Stimulated activated CD4-positive, alpha-beta T cell treated with anti-CD3 and anti-CD28 coated beads, Interleukin-4, amount 100 ng/mL, for 1 hour (primary cell): ENCODE data around the gene ANAPC4.

Experiments used
- DNase-seq: peaks from one replicate; pipeline ENCODE4 v3.0.0-alpha.2; 2020

ANAPC4 gene

DNA sequence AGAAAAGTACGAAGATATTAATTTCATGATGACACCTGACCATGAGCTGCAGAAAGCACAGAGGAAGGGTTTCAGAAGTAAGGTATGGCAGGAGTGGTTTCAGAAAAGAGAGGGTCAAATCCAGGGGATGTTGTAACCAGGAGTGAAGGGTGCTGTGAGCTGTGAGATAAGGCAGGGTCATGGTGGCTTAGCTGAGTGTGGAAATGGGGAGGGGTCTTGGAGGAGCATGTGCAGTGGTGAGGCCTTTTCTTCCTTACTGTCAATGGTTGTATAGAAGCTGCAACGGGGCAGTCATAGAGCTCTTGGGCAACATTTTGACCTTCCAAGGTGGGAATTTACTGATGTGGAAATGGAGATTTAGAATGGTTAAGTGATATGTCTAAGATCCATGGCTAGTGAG is 2.5 kb downstream of the ANAPC4 start:
- DNase-seq: no peak

DNA sequence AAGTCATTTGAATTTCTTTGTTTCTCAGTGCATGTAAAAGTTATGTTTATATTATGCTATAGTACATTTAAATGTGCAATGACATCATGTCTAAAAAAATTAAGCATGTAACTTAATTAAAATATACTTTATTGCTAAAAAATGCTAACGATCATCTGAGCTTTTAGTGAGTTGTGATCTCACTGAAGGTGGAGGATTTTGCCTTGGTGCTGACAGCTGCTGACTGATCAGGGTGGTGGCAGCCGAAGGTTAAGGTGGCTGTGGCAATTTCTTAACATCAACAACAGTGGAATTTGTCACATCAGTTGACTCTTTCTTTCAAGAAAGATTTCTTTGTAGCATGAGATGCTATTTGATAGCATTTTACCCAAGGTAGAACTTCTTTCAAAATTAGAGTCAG is 6.6 kb downstream of the ANAPC4 start:
- no peak for DNase-seq

DNA sequence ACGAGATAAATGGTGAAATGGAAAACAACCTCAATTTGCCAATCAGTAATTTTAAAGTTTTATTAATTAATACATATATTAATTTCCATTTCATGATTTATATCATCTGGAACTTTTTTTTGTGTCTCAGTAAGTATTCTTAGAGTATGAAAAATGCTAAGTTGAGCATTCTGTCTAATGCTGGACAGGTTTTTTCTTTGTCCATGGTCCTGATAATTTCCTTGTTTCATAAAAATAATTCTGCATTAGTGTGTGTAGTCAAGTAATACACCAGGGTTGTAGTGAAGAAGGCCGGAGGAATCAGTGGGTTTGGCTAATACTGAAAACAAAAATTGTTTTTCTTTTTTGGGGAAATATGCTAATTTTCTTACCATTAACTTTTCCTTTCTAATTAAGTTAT is 9.9 kb downstream of the ANAPC4 start:
- no peak for DNase-seq

DNA sequence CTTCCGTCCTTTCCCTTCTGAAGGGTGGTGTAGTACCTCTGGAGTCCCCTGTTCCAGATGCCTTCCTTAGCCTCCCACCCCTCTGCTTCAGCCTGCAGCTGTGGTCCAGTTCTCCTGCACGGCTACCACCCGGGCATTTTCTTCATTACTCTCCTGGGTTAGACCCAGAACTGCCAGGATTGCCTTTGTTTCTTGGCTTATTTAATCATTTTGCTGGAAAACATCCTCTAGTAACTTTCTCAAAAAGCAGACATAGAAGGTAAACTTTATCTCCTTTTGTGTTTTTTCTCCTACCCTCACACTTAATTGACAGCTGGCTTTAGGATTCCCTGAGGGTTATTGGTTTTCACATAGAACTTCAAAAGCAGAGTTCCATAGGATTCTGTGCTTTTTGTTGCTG is 20.2 kb downstream of the ANAPC4 start:
- no peak for DNase-seq

DNA sequence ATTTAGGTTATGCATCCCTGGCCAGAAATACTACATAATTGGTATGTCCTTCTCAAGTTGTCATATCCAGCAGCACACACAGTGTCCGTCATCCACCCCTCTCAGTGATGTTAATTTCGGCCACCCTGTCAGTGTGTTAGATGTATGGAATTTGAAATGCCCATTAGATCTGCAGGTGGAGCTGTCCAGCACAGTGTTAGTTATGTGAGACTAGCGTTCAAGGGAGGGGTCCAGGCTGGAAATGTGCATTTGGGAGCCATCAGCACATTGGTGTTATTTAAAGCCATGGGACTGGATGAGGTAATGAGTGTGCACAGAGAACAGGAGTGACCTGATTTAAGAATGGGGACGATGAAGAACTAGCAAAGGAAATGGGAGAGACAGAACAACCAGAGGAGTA is 22.4 kb downstream of the ANAPC4 start:
- no peak for DNase-seq

DNA sequence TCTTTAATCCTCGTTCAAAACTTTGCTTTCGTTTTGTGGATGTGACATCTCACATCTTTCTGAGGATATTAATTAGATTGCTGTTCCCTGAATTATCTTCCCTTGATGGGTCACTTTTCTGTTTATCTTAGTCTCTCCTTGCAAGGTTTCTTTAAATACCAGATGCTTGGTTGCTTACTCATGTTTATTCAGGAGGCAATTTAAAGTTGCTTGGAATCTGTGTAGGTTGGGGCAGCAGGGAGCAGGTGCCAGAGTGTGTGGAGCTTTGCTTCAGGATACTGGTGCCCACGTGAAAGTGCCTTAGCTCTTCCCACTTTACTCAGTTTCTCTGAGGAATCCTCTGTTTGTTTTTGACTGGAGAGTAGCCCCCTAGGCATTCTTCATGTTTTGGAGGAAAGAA is 24.0 kb downstream of the ANAPC4 start:
- no peak for DNase-seq

DNA sequence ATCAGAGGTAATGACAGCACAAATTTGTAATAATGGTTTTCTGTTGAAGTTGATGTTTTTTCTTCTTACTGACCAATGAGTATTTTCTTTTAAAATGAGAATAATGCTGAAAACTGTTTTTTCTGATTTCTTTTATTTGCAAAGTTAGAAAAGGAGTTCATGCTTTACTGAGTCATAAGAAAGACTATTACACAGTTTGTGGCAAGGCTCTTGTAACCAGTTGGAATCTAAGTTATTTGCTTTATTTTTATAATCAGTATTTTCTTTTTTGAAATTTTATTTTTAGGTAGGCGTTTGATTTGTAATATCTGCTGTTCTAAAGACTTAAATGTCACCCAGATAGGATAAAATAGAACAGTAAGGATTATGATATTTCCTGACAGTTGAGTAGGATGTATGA is 25.5 kb downstream of the ANAPC4 start:
- DNase-seq: no peak

DNA sequence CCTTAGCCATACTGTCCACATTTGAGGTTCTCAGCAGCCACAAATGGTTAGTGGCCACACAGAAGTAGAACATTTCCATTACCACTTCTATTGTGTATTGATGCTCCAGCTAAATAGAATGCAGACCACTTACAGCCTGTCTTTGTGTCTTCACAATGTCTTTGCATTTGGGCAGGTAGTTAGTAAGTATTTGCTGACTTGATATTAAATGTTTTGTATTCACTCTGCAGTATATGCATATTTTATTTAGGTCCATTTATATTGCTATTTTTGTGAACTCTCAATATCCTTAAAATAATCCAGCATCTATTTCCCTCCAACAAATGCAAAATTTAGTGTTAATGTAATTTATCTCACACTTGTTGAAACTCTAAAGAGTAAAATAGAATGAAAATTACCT is 26.6 kb downstream of the ANAPC4 start:
- DNase-seq: no peak

DNA sequence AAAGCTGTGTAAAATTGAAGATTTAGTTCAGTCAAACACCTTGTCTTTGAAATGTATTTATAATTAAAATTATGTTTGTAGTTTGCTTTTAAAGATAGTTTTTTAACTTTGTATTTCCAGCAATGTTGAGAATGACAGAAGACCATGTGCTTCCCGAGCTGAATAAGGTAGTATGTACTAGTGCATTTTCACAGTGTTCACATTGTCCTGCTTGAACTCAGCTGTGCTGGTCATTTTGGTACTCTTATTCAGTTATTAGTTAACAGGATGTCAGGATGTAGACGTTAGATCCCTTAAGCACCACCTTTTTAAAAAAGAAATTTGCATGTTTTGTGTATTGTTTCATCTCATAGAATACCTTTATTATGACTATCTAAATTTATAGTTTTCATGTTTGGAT is 28.4 kb downstream of the ANAPC4 start:
- no peak for DNase-seq

DNA sequence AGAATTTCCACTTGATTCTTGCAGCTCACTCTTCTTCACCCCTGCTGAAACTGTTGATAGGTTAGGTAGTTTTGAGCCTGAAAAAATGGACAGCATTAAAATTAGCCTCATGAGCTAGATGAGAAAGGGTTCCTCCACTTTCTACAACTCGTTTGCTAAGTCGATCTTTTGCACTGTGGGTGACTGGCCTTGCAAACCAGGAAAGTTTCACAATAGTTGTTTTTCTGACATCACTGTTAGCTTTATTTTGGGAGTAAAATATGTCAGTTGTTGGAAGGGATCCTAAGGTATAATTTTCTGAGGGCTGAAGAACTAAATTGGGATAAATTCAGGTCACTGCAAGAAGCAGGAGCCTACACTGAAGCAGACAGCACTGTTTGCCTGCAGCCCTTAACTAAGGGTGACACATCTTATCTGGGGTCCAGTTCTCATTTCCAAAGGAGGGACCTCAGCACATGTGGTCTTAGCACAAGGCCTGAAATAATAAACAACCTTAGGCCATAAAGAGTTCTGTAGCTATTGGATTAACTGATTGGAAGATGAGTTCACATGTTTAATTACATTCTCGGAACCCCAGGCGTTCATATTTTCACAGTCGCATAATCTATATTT is 29.1 kb downstream of the ANAPC4 start:
- no peak for DNase-seq

DNA sequence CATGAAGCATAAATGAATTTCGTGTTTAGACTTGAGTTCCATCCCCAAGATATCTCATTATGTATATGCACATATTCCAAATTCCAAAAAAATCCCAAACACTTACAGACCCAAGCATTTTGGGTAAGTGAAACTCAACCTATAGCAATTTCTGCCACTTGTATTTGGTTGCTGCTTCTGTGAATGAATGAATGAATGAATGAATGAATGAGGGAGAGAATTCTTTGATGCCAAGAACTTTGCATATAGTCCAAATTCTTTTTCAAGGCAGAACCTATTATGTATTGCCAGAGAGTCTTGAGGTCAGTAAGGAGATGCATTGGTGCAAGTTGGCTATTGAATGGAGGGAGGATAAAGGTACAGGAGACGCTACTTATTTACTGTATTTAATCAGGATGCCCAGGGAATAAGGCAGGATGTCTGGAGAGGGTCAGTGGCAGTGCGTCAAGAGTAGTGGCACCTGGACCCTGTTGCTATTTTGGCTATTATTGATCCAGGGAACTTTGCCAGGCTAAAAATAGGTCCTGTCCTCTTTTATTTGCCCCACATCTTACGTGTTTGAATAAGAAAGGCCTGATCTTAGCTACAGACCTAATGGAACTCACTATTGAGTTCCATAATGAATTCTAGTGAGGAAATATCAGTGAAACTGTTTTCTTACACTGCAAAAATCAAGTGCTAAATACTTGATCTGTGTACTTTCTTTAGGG is 33.9 kb downstream of the ANAPC4 start:
- no peak for DNase-seq

DNA sequence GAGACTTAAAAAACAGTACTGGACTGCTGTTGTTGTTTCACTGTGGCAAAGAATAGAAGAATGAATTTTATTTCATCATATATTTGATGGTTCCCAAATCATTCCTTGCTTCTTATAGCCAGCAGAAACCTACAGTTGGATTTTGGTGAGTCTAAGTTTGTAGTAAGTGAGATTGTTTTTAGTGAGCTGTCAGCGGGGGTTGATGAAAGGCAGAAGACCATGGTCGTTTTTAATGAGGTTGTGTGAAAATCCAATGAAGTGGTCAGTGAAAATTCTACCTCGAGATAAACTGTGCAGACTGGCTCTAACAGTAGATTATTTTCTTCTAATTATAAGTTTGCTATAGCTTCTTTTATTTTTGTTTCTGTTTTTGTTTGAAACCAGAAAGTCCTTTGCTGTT is 36.2 kb downstream of the ANAPC4 start:
- no peak for DNase-seq

DNA sequence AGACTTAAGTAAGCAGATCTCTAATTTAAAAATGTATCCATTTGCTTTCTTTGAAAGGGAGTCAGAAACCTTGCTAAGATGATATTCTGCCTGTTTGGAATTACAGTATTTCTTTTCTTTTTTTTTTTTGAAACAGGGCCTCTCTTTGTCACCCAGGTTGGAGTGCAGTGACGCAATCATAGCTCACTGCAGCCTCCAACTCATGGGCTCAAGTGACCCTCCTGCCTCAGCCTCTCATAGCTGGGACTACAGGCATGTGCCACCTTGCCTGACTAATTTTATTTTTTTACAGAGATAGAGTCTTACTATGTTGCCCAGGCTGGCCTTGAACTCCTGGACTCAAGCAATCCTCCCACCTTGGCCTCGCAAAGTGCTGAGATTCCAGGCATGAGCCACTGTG is 40.0 kb downstream of the ANAPC4 start:
- no peak for DNase-seq

DNA sequence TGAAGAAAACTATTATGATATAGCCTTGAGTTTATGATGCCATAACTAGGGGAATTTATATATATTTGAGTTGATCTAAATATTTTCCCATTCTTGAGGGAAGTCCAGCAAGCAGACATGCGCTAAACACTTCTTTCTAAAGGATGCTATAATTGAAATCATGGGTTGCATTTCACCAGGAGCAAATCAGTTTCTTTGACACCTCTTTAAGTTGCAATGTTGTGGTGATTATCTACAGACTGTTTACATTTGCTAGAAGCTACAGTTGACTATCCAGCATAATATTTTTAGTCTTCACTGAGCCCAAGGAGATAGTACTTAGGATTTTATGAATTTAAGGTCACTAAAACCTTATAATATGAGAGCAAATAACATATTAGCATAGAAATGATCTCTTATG is 43.9 kb downstream of the ANAPC4 start:
- DNase-seq: no peak

DNA sequence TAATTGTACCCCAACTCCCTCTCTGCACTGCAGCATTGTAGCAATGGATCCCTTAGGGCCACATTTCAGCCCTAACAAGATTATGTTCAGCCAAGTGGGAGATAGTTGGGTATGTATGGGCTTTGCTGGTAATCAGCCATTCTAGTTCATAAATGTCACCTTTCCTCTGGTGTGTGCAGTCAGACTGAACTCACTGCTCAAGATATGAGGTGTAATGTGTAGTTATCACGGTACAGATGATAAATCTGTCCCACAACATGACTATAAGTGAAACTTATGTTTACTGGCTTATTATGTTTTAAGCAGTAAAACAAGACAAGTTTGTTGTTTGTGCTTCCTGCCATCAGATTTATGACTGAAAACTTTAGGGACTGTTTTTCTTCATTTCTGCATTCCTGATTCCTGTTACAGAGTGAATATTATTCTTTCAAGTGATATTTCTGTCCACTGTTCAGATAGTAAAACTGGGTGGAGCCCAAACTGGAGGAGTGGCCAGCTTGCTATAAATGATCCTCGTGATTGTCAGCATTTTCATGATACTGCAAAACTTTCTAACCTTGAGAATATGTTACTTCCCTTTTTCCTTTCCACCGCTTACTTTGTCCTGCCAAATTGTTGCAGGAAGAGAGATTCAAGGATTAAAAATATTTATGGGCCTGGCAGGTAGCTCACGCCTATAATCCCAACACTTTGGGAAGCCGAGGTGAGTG is 44.9 kb downstream of the ANAPC4 start:
- no peak for DNase-seq

DNA sequence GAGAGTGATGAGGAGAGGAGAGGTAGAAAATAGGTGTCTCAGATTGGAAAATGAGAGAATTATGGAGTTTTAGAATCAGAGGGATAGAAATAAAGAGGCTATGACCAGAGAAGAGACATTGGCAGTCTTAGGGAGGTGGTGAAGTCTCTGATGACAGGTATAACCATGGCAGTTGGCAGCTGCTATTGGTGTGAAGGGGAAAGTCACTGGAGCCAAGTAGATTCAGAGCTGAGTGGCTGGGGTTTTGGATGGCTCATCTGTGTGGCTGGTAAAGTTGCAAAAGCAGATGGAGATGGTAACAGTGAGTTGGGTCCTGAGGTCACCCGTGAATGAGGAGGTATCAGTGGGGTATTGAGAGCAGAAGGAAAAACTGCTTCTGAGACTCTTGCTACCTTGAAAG is 46.5 kb downstream of the ANAPC4 start:
- no peak for DNase-seq

DNA sequence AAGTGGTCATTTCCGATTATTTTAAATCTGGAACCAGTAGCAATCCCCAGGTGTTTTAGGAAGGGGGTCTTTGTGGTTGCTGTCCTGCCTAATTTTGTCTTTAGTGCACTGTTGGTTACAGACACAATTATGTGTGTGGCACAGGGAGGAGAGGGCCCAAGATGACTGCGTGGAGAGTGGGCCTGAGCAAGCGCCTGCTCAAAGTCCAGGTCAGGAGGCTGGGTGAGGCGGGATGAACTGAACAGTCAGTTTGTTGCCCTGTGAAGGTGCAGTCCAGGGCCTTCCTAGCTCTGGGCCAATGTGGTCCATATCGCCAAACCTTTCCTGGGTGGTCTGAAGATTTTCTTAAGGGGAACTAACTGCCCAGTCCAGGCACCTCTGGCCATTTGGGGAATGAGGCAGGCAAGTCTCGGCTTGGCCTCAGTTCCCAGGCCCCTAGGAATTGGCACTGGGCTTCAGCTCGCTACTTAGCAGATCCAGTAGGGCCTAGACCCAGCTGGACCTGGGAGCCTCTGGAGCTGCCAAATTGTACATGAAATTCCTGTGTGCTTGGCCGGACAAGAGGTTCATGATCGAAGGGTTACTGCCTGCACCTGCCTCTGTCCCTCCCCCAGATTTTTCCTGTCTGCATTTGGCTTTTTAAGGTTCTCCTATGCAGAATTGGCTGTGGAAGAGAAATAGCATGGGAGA is 47.6 kb downstream of the ANAPC4 start:
- DNase-seq: no peak

DNA sequence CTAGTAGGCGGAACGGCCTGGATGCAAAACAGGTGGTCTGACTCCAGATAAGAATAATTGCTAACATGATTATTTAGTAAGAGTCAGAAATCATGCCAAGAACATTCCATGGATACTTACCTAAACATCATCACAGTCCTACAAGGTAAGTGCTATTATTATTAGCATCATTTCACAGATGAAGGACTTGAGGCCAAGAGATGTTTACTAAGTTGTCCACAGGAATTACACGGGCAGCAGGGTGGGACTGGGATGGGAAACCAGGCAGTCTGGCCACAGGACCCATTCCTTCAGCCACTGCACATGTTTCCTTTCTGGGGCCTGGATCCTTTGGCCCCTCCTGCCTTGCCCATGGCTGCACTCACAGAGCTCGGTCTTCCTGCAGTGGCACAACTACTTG is 48.3 kb downstream of the ANAPC4 start:
- no peak for DNase-seq

DNA sequence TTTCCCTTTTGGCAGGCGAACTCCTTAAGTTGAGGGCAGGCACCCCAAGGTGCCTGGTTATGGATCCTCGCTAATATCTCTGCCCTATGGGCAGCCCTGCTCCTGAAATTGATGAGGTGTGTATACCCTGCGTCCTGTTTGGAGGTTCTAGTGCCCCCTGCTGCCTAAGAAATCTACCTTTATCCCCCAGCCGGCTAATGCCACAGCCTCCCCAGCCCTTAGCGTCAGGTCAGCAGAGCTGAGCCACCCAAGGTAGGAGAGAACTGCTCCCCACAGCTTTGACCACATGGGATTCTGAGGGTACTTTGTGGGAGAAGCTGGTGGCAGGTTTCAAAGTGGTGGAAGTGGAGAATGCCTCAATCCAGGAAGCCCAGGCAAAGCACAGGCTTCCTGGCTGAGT is 50.8 kb downstream of the ANAPC4 start:
- DNase-seq: no peak

DNA sequence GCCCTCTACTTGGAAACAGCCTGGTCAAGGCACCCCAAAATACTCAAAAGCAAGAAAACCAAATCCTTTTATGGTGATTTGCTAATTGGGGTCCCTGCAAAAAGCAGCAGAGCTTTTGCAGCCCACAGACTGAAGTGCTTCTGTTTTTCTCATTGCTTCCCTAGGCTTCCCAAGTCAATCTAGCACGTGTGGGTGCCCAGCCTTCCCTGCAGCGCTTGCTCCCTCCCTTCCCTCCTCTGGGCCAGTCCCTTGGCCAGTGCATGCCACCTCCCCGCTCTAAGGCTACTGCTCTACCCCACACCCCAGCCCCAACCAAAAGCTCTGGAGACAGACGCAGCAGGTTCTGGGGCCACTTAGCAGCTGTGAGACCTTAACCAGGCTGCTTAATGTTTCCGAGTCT is 53.6 kb downstream of the ANAPC4 start:
- no peak for DNase-seq

DNA sequence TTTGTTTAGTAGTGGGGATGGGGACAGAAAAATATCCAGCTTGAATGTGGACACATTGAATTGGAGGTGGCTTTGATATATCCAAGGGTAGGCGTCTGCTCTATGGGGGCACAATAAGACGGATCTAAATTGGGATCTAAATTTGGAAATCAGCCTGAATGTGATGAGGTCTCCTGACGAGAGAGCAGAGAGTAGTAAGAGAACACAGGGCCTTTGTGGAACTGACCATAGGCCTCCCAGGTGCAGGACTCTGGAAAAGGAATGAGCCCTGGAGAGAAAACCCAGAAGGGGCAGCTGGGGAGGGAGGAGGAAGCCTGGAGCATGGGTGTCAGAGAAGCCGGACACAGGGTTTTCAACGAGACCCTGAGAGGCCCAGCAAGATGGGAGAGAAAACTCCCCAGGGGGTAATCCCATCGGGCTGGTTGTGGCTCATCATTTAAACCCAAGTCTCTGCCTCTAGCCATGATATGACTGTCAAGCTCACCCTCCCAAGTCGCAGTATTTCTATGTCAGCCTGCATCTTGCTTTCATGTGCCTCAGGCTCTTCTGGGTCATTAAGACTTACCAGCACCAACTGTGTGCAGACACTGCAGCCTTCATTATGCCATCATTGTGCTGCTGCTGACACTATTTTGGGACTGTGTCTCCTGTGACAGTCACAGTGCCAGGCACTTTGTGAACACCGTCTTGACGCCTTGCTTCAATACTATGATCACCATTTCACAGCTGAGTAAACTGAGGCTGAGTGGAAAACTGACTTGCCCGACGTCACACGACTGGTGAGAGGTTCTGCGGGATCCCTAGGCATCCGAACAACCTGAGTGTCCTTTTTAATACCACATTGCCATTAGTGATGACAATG is 57.1 kb downstream of the ANAPC4 start:
- DNase-seq: no peak

DNA sequence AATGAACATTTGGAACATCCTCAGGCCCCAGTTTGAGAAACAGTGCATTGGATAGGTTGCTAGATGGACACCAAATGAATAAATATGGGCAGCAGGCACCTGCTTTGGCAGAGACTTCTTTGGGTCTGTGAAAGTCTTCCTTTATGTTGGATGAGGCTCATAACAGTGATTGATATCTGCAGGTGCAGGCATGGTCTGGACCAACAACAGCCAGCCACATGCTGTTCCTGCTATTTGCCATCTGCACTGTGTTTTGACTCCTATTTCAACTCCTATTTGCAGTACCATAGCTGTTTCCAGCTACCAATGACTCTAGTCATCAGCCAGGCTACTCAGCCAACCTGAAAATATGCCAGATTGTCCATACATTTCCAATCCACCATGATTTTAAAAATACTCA is 60.9 kb downstream of the ANAPC4 start:
- DNase-seq: no peak

DNA sequence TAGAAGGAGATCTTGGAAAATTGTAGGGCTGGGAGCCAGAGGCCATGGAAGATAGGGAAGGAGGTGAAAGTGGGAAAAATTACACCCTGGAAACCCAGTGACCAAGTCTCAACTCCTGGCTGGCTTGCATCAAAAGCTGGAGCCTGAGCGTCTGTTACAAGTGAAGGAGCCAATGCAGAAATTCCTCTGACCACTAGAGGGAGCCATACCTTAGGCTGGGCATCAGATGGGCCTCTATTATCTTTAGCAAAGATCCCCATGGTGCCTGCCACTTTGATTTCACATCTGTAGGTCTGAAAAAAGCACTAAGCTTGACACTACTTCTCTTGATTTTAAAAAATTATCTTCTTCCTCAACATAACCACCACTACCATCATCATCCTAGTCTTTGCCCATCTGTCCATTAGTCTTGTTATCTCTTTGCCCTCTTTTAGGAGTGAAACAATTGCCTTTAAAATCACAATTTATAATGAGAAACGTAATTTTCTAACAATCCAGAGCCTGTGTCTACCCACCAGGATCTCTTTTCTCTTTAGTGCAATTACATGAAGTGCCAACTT is 62.9 kb downstream of the ANAPC4 start:
- DNase-seq: peak; percentile 12
